NCI-H2081 treated with DMSO at 0.1 percent for 48 hours (cell line): ENCODE data around the gene ZNF621.

Experiments
- DNase-seq: peaks from one replicate; lab custom pipeline; 2025; lab: John Stamatoyannopoulos, UW

Gene ZNF621

DNA sequence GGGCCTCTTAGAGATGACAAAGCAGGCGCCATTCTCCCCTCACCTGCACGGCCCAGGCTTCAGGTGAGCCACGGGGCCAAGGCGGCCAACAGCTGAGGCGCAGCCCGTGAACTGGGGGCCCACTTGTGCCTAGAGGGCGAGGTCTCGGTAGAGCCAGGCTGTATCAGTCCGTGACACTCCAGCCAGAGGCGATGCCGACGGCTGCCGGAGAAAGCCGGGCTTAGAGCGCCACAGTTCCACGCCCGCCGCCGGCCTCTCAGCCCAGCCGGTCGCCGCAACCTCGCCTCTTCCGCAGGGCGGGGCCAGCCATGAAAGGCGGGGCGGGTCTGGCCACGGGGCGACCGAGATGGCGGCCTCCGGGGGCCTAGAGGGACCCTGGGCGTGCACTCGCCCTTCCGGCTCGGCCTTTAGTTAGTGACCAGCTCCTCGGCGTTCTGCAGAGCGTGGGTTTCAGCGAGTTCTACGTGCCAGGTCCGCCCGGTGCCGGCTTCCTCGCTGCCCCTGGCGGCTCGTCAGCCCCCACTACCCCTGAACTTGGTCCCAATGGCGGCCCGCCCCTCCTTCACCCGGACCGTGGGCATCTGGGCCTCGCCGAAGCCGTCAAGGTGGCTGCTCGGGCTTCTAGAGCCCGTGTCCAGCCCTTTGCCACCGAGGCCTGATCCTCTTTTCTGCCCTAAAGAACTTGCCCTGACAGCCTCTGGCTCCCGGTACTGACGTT lies at the start of gene ZNF621:
Gene ZNF621 (plus strand): TSS at position 393 of the 718 bp plus-strand sequence. CDS start 881 bp downstream, outside the sequence.
- no peak for DNase-seq

DNA sequence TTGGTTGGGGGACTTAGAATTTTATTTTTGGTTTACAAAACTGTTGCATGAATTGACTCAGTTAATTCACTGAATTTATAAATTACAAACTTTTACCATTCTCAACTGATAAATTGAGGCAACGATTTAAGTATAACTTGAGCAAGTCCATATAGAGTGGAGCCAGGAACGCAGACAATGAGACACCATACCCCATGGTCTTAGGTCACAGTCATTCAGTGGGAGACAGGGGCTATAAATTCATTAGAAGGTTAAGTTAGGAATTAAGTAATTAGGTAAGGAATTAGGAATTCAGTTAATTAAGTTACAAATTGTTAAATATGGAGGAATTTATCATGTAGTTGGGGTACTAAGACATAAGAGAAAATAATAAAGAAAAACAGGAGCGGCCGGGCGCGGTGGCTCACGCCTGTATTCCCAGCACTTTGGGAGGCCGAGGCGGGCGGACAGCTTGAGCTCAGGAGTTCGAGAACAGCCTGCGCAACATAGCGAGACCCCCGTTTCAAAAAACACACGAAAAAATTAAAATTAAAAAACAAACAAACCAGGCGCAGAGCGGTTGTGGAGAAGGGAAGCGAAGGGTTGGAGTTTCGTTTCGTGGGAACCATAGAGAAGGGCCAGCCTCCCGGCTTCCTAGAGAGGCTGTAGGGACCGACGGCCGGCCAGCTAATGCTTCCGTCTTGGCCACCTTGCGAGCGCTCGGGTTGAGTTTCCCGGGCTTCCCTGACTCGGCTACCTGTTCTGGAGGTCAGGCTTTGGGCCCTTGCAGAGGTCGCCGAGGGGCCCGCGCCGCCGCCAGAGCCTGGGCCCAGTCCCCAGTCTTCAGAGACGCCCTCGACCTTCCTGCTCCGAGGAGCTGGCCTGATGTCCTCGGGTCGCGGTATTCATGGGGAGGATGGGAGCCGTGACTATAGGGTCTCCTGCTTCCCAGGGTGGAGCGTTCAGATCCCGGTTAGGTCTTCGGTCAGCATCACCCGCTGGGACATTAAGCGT lies 48.0 kb upstream of the ZNF621 start, which contains the start of gene ZNF619:
Gene ZNF619 (plus strand): TSS at position 645 of the 993 bp plus-strand sequence. CDS start 858 bp downstream, outside the sequence.
- no peak for DNase-seq

DNA sequence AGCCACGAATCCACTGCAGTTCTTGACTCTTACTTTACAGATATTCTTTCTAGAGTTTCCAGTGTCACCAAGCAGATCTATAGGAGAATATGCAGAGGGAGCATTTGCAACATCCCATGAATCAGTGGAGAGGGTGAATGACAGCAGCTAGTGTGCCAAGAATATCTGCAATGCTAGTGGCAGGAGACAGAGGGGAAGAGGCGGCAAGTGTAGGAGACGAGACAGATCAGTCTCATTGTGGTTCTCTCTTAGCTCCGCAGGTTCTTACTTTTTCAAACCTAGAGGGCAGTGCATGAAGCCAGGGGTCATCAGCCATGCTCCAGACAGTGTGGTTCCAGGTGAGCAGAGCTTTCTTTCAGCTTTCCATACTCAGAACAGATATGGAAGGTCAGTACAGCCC lies 47.1 kb upstream of the ZNF621 start:
- DNase-seq: no peak

DNA sequence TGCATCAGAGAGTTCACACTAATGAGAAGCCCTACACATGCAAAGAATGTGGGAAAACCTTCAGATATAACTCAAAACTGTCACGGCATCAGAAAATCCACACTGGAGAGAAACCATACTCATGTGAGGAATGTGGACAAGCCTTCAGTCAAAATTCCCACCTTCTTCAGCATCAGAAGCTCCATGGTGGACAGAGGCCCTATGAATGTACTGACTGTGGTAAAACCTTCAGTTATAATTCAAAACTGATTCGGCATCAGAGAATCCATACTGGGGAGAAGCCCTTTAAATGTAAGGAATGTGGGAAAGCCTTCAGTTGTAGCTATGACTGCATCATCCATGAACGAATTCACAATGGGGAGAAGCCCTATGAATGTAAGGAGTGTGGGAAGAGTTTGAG lies 37.6 kb upstream of the ZNF621 start:
- DNase-seq: no peak

DNA sequence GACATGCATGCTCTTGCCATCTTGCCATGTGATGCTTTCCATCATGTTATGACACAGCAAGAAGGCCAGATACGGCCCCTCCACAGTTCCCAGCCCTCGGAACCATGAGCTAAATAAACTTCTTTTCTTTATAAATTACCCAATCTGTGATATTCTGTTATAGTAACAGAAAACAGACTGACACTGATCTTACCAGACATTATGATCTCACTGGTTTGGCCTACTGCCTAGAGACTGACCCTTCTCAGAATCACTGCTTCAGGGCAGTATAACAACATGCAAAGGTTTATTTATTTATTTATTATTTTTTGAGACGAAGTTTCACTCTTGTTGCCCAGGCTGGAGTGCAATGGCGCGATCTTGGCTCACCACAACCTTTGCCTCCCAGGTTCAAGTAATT lies 33.8 kb upstream of the ZNF621 start:
- no peak for DNase-seq

DNA sequence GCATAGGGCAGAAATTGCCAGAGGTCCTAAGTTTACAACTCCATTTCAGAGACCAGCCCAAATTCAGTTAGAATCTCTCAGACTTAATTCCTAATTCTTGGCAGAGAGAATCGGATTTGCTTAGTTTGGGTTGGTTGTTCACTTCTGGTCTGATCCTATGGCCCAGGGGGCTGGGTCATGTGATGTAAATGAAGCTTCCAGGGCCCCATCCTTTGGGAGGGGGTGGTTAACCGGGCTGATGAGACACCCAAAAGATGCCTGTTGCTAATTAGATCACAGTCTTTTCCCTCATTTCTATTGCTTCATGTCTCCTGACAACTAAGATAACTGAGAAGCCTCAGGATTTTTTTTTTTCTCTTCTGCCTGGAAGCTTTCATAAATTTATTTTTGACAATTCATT lies 30.1 kb upstream of the ZNF621 start:
- no peak for DNase-seq

DNA sequence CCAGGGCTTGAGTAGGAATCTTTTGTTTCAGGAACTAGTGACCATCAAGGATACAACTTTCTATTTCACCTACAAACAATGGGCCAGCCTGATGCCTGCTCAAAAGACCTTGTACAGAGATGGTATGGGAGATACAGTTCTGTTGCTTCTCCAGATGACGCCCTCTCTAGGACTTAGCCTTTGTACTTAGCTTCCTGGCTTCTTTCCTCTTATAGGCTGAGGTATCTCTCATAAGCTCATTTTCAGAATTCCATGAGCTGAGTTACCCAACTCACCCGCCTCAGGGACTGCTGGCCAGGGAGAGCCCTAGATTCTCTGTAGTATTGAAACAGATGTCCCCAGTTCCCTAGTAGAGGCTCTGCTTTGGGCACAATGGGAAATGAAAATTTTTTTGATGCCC lies 27.5 kb upstream of the ZNF621 start:
- no peak for DNase-seq

DNA sequence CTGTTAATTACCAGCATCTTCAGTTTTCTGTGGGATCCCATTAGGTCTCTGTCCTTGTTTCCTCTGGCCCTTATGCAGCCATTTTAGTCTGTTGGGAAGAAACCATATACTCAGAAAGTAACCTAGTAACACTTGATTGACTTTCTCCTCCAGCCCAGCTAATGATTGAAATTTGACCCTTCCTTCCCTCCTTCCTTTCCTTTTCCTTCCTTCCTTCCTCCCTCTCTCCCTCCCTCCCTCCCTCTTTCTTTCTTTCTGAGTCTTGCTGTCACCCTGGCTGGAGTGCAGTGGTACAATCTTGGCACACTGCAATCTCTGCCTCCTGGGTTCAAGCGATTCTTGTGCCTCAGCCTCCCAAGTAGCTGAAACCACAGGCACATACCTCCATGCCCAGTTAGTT lies 24.8 kb upstream of the ZNF621 start:
- no peak for DNase-seq

DNA sequence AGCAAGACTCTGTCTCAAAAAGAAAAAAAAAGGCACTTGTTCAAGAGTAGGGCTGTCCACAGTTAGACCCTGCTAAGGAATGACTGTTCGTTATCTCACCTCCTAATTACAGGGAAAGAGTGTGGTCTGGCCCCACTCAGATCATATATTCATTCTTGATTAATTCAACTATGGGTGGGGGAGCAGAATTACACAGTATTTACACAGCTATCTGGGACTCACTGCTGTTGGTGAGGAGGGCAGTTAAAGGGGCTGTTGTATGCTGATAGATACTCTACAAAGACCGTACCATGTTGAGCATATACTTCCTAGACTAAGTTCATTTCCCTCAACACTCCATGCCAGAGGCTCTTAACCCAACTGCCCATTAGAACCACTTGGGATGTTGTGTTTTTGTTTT lies 22.7 kb upstream of the ZNF621 start:
- no peak for DNase-seq

DNA sequence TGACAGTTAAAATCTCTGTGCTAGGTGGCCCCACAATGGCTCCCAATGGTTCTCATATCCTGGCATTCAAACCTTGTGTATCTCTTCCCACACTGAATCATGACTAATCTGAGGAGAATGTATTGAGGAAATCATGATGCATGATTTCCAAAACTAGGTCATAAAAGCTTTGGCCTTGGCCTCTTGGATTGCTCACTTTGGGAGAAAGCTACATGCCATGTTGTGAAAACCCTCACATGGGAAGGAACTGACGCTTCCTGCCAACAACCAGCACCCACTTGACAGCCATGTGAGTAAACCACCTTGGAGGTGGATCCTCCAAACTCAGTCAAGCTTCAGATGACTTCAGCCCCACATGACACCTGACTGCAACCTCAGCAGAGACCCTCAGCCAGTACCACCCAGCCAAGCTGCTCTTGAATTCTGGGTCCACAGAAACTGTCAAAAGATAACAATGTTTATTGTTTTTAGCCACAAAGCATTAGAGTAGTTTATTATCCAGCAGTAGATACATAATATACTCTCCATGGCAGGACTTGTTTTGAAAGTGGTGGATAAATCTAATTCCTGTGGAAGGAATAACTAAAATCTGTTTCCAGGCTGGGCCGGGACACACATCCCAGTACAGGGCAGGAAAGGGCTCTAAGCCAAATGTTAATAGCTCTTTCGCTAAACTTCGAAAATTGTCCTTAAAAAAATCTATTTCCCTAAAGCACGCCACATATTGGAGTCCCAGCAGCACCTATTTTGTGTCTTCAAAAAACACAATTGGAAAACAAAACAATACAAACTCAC lies 19.9 kb upstream of the ZNF621 start:
- no peak for DNase-seq

DNA sequence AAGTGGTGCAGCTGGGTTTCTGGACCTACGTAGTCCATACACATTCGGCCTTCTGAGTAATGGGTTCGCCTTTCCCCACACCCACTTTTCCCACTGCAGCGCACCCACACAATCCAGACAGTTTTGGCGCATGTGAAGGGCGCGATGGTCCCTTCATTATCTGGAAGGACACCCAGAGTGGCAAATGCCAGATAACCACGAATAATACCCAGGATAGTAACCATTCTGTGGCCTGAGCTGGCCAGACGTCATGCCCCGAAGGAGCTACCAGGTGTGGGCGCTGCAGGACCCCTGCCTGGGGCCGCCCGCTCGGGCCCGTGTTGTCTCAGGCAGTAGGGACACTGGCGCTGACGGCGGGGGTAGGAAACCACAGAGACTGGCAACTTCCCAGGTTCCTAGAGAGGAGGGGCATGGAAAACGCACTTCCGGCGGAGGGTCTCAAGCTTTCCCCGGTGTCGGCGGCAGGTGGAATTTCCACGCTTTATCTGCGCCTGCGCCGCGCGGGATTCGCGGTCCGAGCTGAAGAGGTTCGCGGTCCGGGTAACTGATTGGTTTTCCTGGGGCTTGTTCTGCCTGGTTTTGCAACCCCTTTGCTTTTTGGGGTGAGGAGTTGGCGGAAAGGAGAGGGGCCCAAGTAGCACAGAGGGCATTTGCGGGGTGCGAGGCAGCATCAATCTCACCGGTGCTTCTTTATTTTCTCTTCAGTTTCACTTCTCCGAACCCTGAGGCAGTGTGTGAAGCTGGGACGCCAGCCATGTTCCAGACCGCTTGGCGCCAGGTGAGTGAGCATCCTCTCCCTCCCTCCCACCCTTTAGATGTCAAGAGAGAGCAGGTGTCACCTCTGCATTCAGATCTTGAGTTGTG lies 18.9 kb upstream of the ZNF621 start, which contains the start of gene ZNF620:
Gene ZNF620 (plus strand): TSS at position 441 of the 864 bp plus-strand sequence. CDS start 314 bp downstream, at position 755.
- peak; percentile 12 for DNase-seq

DNA sequence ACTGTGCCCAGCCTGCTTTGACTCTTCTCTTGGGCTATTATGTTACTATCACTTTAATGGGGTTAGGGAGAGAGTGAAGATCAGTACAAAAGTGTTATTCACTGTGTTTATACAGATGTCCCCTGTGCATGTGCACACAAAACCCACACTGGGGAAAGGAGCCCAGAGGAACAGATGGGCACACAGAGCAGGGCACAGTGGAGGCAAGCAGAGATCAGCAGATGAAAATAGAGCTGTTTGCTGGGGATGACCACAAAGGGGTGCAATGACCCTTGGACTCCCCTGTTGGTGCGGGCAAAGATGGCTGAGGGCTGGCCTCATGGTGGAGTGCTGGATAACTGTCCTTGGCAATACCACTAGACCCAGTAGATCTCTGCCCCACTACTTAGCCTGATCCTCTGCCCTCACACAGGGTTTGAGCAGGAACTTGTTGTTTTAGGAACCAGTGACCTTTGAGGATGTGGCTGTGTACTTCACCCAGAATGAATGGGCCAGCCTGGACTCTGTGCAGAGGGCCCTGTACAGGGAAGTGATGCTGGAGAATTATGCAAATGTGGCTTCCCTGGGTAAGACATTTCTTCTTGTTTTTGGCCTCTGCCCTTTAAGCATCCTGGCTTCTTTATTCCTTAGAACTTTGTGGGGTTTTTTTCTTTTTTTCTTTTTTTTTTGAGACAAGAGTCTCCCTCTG lies 13.6 kb upstream of the ZNF621 start:
- no peak for DNase-seq

DNA sequence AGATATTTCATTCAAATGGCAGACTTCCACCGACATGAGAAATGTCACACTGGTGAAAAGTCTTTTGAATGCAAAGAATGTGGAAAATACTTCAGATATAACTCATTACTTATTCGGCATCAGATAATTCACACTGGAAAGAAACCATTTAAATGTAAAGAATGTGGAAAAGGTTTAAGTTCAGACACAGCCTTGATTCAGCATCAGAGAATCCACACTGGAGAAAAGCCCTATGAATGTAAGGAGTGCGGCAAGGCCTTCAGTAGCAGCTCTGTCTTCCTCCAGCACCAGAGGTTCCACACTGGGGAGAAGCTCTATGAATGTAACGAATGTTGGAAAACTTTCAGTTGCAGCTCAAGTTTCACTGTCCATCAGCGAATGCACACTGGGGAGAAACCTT lies 8.6 kb upstream of the ZNF621 start:
- DNase-seq: no peak

DNA sequence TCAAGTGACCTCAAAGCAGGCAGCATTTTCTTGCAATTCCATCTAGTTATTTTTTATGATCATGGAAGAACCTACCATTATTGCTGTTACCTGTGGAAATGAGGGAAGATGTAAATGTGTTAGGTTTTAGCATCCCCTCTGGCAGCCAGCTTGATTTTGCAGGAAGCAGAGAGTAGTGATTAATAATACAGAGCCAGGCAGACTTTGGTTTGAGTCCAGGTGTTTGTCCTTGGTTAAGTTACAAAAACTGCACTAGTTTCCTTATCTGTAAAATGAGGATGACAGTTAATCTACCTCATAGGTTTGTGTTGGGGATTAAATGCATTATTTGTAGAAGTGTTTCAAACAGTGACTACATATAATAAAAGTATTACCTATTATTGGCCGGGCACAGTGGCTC lies 6.7 kb upstream of the ZNF621 start:
- DNase-seq: no peak

DNA sequence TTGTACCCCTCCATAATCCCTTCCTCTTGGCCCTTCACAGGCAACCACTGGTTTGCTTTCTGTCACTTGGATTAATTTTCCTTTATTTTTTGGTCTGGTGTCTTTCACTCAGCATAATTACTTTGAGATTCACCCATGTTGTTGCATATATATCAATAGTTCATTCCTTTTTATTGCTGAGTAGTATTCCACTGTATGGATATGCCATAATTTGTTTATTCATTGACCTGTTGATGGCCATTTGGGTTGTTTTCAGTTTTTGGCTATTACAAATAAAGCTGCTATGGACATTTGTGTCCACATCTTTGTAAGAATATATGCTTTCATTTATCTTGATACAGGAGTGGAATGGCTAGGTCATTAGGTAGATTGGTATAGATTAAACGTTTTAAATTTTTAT lies 5.9 kb upstream of the ZNF621 start:
- DNase-seq: no peak

DNA sequence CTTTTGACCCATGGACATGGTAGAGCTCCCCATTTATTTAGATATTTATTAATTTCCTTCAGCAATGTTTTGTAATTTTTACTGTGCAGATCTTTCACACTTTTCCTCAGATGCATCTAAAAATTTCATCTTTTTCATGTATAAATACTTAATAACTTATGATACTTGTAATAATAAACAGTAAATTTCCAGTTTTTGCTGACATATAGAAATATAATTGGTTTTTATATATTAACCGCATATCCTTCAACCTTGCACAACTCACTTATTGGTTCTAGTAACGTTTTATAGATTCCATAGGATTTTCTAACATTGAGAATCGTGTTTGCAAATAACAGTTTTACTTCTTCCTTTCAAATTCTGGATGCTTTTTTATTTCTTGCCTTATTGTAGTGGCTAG lies 3.5 kb upstream of the ZNF621 start:
- DNase-seq: no peak

DNA sequence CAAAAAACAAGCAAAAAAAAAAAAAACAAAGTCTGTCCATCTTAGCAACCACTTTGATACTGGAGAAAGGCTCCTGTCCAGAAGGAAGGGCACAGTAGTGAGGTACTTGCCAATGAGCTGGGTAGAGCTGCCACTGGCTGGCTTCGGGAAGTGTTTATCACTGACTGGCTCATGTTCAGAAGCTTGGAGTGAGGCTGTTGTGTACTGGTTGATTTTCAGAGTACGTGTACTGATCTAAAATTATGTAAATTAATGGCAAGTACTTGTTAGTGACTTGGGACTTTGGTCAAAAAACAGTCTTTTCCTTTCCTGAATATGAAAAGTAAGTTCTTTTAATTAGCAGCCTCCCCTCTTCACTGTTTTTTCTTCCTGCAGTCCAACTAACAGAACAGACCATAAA lies 979 bp upstream of the ZNF621 start:
- no peak for DNase-seq

DNA sequence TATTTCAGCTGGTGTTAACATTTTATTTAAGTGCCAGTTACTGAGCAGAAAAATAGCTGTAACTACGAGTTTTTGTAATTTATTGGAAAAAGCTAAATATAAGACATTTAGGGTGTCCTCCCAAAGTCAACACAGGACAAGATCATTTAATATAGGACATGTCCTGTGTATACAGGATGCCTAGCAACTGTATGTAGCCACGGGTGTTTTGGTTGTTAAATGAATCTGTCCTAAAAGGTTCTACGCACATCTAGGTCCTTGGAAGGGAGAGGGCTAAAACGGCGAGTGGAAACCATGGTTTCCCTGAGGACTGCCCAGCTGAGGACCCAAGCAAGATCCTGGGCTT lies 565 bp upstream of the ZNF621 start:
- no peak for DNase-seq

DNA sequence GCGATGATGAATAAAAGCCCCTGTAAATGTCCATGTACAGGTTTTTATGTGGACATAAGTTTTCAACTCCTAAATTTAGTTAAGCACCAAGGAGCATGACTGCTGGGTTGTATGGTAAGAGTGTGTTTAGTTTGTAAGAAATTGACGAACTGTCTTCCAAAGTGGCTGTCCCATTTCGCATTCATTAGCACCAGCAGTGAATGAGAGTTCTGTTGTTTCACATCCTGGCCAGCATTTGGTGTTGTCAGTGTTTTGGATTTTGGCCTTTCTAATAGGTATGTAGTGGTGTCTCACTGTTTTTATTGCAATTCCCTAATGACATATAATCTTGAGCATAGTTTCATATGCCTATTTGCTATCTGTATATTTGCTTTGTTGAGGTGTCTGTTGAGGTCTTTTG lies 3.7 kb downstream of the ZNF621 start:
- no peak for DNase-seq

DNA sequence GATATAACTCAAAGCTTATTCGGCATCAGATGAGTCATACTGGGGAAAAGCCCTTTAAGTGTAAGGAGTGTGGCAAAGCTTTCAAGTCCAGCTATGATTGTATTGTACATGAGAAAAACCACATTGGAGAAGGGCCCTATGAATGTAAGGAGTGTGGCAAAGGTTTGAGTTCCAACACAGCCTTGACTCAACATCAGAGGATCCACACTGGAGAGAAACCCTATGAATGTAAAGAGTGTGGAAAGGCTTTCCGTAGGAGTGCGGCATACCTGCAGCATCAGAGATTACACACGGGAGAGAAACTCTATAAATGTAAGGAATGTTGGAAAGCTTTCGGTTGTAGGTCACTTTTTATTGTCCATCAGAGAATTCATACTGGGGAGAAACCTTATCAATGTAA lies 7.5 kb downstream of the ZNF621 start:
- DNase-seq: no peak

DNA sequence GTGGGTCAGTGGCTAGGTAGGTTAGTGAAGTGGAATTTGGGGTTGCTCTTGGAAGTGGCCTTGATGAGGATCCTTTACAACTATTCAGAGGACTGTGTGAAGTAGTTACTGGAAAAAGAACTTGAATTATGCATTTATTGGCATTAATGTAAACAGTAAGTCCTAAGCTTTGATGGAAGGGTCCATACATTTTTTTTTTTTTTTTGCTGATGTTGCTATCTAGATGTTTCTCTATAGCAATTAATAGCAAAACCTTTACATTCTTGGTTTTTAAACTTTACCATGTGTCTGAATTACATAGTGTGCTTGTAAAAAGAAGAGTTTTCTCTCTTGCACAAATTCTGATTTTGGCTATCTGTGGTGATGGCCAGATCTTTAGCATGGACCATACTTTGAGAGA lies 9.5 kb downstream of the ZNF621 start:
- DNase-seq: no peak
